Loucy (cell line): ENCODE measurements around the gene GPT2.

ENCODE experiments used
- H2AFZ ChIP-seq: fragments of 200-600 bp; sonication (generic); 2 replicates; pipeline ENCODE4 v1.6.0; 2016; ENCODE audit warnings: antibody characterized with exemption, mild to moderate bottlenecking, low read length, moderate library complexity
- H3F3A ChIP-seq: fragments of 200-600 bp; 2 replicates; pipeline ENCODE4 v1.6.0; 2016; ENCODE audit warnings: antibody characterized with exemption, low read depth, mild to moderate bottlenecking
- H3K27me3 ChIP-seq: fragments of 200-600 bp; sonication (generic); 2 replicates; pipeline ENCODE4 v1.6.1; 2014; ENCODE audit warnings: low read length, mild to moderate bottlenecking; ENCODE audit not compliant: insufficient read depth, poor library complexity, severe bottlenecking
- H3K36me3 ChIP-seq: fragments of 200-600 bp; sonication (generic); 2 replicates; pipeline ENCODE4 v1.6.1; 2016; ENCODE audit warnings: low read length; ENCODE audit not compliant: insufficient read depth
- H3K4me1 ChIP-seq: fragments of 200-600 bp; sonication (generic); 2 replicates; pipeline ENCODE4 v1.5.1; 2014; ENCODE audit warnings: low read length, mild to moderate bottlenecking; ENCODE audit not compliant: insufficient read depth, poor library complexity, severe bottlenecking
- H3K4me2 ChIP-seq: fragments of 200-600 bp; sonication (generic); 2 replicates; pipeline ENCODE4 v1.6.0; 2014; ENCODE audit warnings: antibody characterized with exemption, low read length, low read depth, mild to moderate bottlenecking; ENCODE audit not compliant: poor library complexity, severe bottlenecking
- H3K4me3 ChIP-seq: fragments of 200-600 bp; sonication (generic); 2 replicates; pipeline ENCODE4 v1.5.1; 2014; ENCODE audit warnings: low read length, mild to moderate bottlenecking, mixed read lengths; ENCODE audit not compliant: poor library complexity, severe bottlenecking
- H3K79me2 ChIP-seq: fragments of 200-600 bp; sonication (generic); 2 replicates; pipeline ENCODE4 v1.6.1; 2014; ENCODE audit warnings: low read length; ENCODE audit not compliant: insufficient read depth
- H3K9ac ChIP-seq: fragments of 200-600 bp; sonication (generic); 2 replicates; pipeline ENCODE4 v1.6.0; 2014; ENCODE audit warnings: mild to moderate bottlenecking, low read depth, low read length, moderate library complexity; ENCODE audit not compliant: poor library complexity, severe bottlenecking
- H3K9me2 ChIP-seq: fragments of 200-600 bp; sonication (generic); replicated peaks from 2 replicates; pipeline ENCODE4 v1.6.1; 2016; ENCODE audit warnings: low read depth, low read length, mixed read lengths
- H3K9me3 ChIP-seq: fragments of 200-600 bp; sonication (generic); 2 replicates; pipeline ENCODE4 v1.6.1; 2014; ENCODE audit warnings: mild to moderate bottlenecking, antibody characterized with exemption, low read length, low read depth; ENCODE audit not compliant: insufficient read depth
- H4K20me1 ChIP-seq: fragments of 200-600 bp; sonication (generic); 2 replicates; pipeline ENCODE4 v1.6.0; 2014; ENCODE audit warnings: antibody characterized with exemption, low read length, mild to moderate bottlenecking; ENCODE audit not compliant: insufficient read depth, poor library complexity, severe bottlenecking
- CTCF ChIP-seq: fragments of 200-600 bp; sonication (generic); conservative IDR thresholded peaks from 2 replicates; pipeline ENCODE4 v1.5.1; 2014; ENCODE audit warnings: mild to moderate bottlenecking, antibody characterized with exemption, low read length
- EZH2phosphoT487 ChIP-seq: fragments of 200-600 bp; IDR thresholded peaks from 2 replicates; pipeline ENCODE4 v1.6.1; 2018; ENCODE audit warnings: antibody characterized with exemption, mild to moderate bottlenecking, moderate library complexity, borderline replicate concordance

Gene GPT2

GRCh38 chr16:46882304-46882939 lies 1.7 kb upstream of the GPT2 start:
- no peak overlapping the region for H3K9ac ChIP-seq
- no peaks in the 10 kb centered on the region for H3K9me2 ChIP-seq
- H3K36me3 ChIP-seq = no peaks in the 10 kb centered on the region
- no peaks in the 10 kb centered on the region for H3F3A ChIP-seq
- H3K4me3 ChIP-seq = no peak overlapping the region
- no peaks in the 10 kb centered on the region for H3K9me3 ChIP-seq
- H3K4me2 ChIP-seq = no peak overlapping the region
- no peaks in the 10 kb centered on the region for H4K20me1 ChIP-seq
- H3K4me1 ChIP-seq = no peaks in the 10 kb centered on the region
- H3K79me2 ChIP-seq = no peaks in the 10 kb centered on the region
- H2AFZ ChIP-seq = no peak overlapping the region
- TF ChIP-seq CTCF (no peak), EZH2phosphoT487 (no peak)
- H3K27me3 ChIP-seq = peaks cover 4% of the 10 kb centered on the region

- no peaks in the 10 kb centered on the region for H3K9me2 ChIP-seq
- no peaks in the 10 kb centered on the region for H3F3A ChIP-seq
- no peaks in the 10 kb centered on the region for H3K4me1 ChIP-seq
- H3K27me3 ChIP-seq = peaks cover 4% of the 10 kb centered on the region
- H3K4me2 ChIP-seq = no peak overlapping the region
- no peak overlapping the region for H2AFZ ChIP-seq
- no peak overlapping the region for H3K4me3 ChIP-seq
- no peak for TF ChIP-seq CTCF
- TF ChIP-seq EZH2phosphoT487 = no peak
- H3K9ac ChIP-seq = no peak overlapping the region
- H3K36me3 ChIP-seq = no peaks in the 10 kb centered on the region
- H3K79me2 ChIP-seq = no peaks in the 10 kb centered on the region
- no peaks in the 10 kb centered on the region for H4K20me1 ChIP-seq
- H3K9me3 ChIP-seq = no peaks in the 10 kb centered on the region
Observed at GRCh38 chr16:46882940-46883307, 1.2 kb upstream of the GPT2 start.

GRCh38 chr16:46883353-46883689 lies 841 bp upstream of the GPT2 start:
- H3K9me3 ChIP-seq = no peaks in the 10 kb centered on the region
- no peak overlapping the region for H3K4me2 ChIP-seq
- no peaks in the 10 kb centered on the region for H4K20me1 ChIP-seq
- no peak overlapping the region for H2AFZ ChIP-seq
- no peaks in the 10 kb centered on the region for H3F3A ChIP-seq
- no peak overlapping the region for H3K4me3 ChIP-seq
- H3K4me1 ChIP-seq = no peaks in the 10 kb centered on the region
- TF ChIP-seq EZH2phosphoT487 (no peak), CTCF (no peak)
- no peaks in the 10 kb centered on the region for H3K36me3 ChIP-seq
- H3K79me2 ChIP-seq = no peaks in the 10 kb centered on the region
- H3K27me3 ChIP-seq = peaks cover 4% of the 10 kb centered on the region
- no peaks in the 10 kb centered on the region for H3K9me2 ChIP-seq
- H3K9ac ChIP-seq = no peak overlapping the region
